Right cardiac atrium (tissue), 5 donors: ENCODE measurements around the gene KIF26A. TPM values are rescaled to one million over a fixed set of nuclear protein-coding genes. Genes with fewer than 3 reads are reported as not detected.

Experiments used
- ATAC-seq, 2 donors: fragments of 200-7000 bp; cut with Tn5 transposase; one replicate each; pipeline versions ENCODE4 v1.8.0 to v1.9.1; 2020; ENCODE audit warnings: moderate library complexity in 2 of 2, mild to moderate bottlenecking in 1 of 2
- DNase-seq, 3 donors: peaks; one replicate each; pipeline ENCODE4 v3.0.0-alpha.2; 2020
- H3K27ac ChIP-seq: one replicate; pipeline ENCODE4 v1.5.1; 2013; ENCODE audit warnings: mild to moderate bottlenecking, low read length, control low read depth, moderate library complexity
- H3K27me3 ChIP-seq: one replicate; pipeline ENCODE4 v1.6.1; 2013; ENCODE audit not compliant: control insufficient read depth, insufficient read depth
- H3K4me1 ChIP-seq: one replicate; pipeline ENCODE4 v1.6.1; 2013; ENCODE audit warnings: low read length; ENCODE audit not compliant: control insufficient read depth, insufficient read depth
- H3K4me3 ChIP-seq: one replicate; pipeline ENCODE4 v1.5.1; 2013; ENCODE audit warnings: low read length, control low read depth
- H3K9me3 ChIP-seq: one replicate; pipeline ENCODE4 v1.6.1; 2013; ENCODE audit warnings: low read length; ENCODE audit not compliant: control insufficient read depth
- WGBS: extraction: QIAGEN DNeasy Blood & Tissue Kit; methylation state at CpG from one replicate; pipeline ENCODE4 v1.1.7; 2013; 5-methylcytosine and 5-hydroxymethylcytosine counted together
- intact Hi-C, 4 donors: fragments of 100-400 bp; cut with DNase I; formaldehyde crosslinking; loops; one replicate each; pipeline versions ENCODE4 v1.11.0 to v1.14.0; 2022 to 2023
- polyA plus RNA-seq: library from polyadenylated mRNA; stranded (reverse); fragments of 200-250 nt; gene quantifications from one replicate; pipeline ENCODE4 v1.2.3, GENCODE V29; 2013
- total RNA-seq, 4 donors: library from RNA; stranded (reverse); fragmentation: NEBNext Ultra II Directional; extraction: Animal tissue kit (Norgen Biotek cat#: 25700); gene quantifications; one replicate each; pipeline ENCODE4 v1.2.1, GENCODE V29; 2021
- donor health status: healthy with polysubstance abuse.
- donor health status: DM: no; HTN: yes; CAD: no.
- donor health status: DM: no; HTN: no; CAD: no.
- donor health status: DM: no; HTN: yes; CAD: no; lungs with severe emphysema.
- donor health status: DM: yes; HTN: yes; CAD: no.

The KIF26A gene
- total and polyA plus RNA-seq, 5 donors = 7.1 to 10.6 (median 9.7) TPM

GRCh38 chr14:104123879-104124278 lies 14.5 kb upstream of the KIF26A start:
- H3K27ac ChIP-seq = no peak overlapping the region
- no peaks in the 10 kb centered on the region for H3K4me1 ChIP-seq
- H3K4me3 ChIP-seq = no peak overlapping the region
- 94% methylated on average over 1 of the region's 1 CpG for WGBS
- H3K9me3 ChIP-seq = no peaks in the 10 kb centered on the region
- ATAC-seq = no peak
- no peaks in the 10 kb centered on the region for H3K27me3 ChIP-seq
- intact Hi-C loops = no loop called here
- DNase-seq = no peak

GRCh38 chr14:104125011-104125410 lies 13.4 kb upstream of the KIF26A start:
- ATAC-seq (no peak), DNase-seq (no peak)
- intact Hi-C loops = no loop called here
- 77% methylated on average over 4 of the region's 4 CpGs for WGBS
- no peaks in the 10 kb centered on the region for H3K27me3 ChIP-seq
- H3K4me1 ChIP-seq = no peaks in the 10 kb centered on the region
- no peak overlapping the region for H3K4me3 ChIP-seq
- no peak overlapping the region for H3K27ac ChIP-seq
- no peaks in the 10 kb centered on the region for H3K9me3 ChIP-seq

GRCh38 chr14:104126753-104127152 lies 11.6 kb upstream of the KIF26A start:
- ATAC-seq (no peak), DNase-seq (peak in 1 of 3 donors; percentile 3)
- no peaks in the 10 kb centered on the region for H3K27me3 ChIP-seq
- no peaks in the 10 kb centered on the region for H3K9me3 ChIP-seq
- 93% methylated on average over 2 of the region's 2 CpGs for WGBS
- H3K4me1 ChIP-seq = no peaks in the 10 kb centered on the region
- H3K27ac ChIP-seq = no peak overlapping the region
- intact Hi-C loops = no loop called here
- no peak overlapping the region for H3K4me3 ChIP-seq

GRCh38 chr14:104128981-104129380 lies 9.4 kb upstream of the KIF26A start:
- ATAC-seq (no peak), DNase-seq (no peak)
- Histone ChIP-seq H3K27me3 (no peaks in the 10 kb centered on the region), H3K9me3 (no peaks in the 10 kb centered on the region), H3K4me1 (no peaks in the 10 kb centered on the region), H3K4me3 (no peak overlapping the region), H3K27ac (no peak overlapping the region)
- WGBS = 92% methylated on average over 1 of the region's 1 CpG
- intact Hi-C loops = no loop called here

- intact Hi-C loops = no loop called here
- Histone ChIP-seq H3K27me3 (no peaks in the 10 kb centered on the region), H3K9me3 (no peaks in the 10 kb centered on the region), H3K27ac (no peak overlapping the region), H3K4me1 (no peaks in the 10 kb centered on the region), H3K4me3 (no peak overlapping the region)
- ATAC-seq (no peak), DNase-seq (no peak)
- WGBS = 94% methylated on average over 1 of the region's 1 CpG
Observed at GRCh38 chr14:104129556-104129955, 8.8 kb upstream of the KIF26A start.

- Histone ChIP-seq H3K4me1 (no peaks in the 10 kb centered on the region), H3K9me3 (no peaks in the 10 kb centered on the region), H3K27ac (no peak overlapping the region), H3K4me3 (no peak overlapping the region), H3K27me3 (no peaks in the 10 kb centered on the region)
- ATAC-seq (peak; percentile 55), DNase-seq (peak; percentile 62 to 88 (median 86))
- intact Hi-C loops = loop anchor here (1.0 to 10.0 kb wide), 8 partner anchors 52 to 514 kb away; no protein-coding TSS in a partner anchor
- 19% methylated on average over 11 of the region's 11 CpGs for WGBS
Observed at GRCh38 chr14:104130974-104131651, 7.3 kb upstream of the KIF26A start.

GRCh38 chr14:104131968-104132732 lies 6.2 kb upstream of the KIF26A start:
- intact Hi-C loops = loop anchor here (1.0 to 10.0 kb wide), 8 partner anchors 53 to 513 kb away; no protein-coding TSS in a partner anchor

GRCh38 chr14:104132981-104133380 lies 5.4 kb upstream of the KIF26A start:
- H3K4me1 ChIP-seq = no peaks in the 10 kb centered on the region
- peak; percentile 11 to 53 (median 19) for DNase-seq
- no peak overlapping the region for H3K27ac ChIP-seq
- H3K4me3 ChIP-seq = no peak overlapping the region
- intact Hi-C loops = loop anchor here in 3 of 4 donors (5.0 to 10.0 kb wide), 5 partner anchors 92 to 512 kb away; no protein-coding TSS in a partner anchor
- H3K9me3 ChIP-seq = no peaks in the 10 kb centered on the region
- no peaks in the 10 kb centered on the region for H3K27me3 ChIP-seq
- 18% methylated on average over 7 of the region's 7 CpGs for WGBS
- no peak for ATAC-seq

More at GRCh38 chr14:104131968-104132732, 6.2 kb upstream of the KIF26A start:
- 77% methylated on average over 23 of the region's 23 CpGs for WGBS
- DNase-seq = peak in 2 of 3 donors; percentile 3 to 33
- H3K9me3 ChIP-seq = no peaks in the 10 kb centered on the region
- ATAC-seq = no peak
- H3K27me3 ChIP-seq = no peaks in the 10 kb centered on the region
- no peaks in the 10 kb centered on the region for H3K4me1 ChIP-seq
- no peak overlapping the region for H3K4me3 ChIP-seq
- no peak overlapping the region for H3K27ac ChIP-seq

- peak; percentile 5 to 35 (median 29) for DNase-seq
- intact Hi-C loops = loop anchor here in 3 of 4 donors (5.0 to 10.0 kb wide), 5 partner anchors 91 to 511 kb away; no protein-coding TSS in a partner anchor
- WGBS = 86% methylated on average over 9 of the region's 9 CpGs
- no peak overlapping the region for H3K27ac ChIP-seq
- ATAC-seq = no peak
- no peaks in the 10 kb centered on the region for H3K4me1 ChIP-seq
- H3K9me3 ChIP-seq = no peaks in the 10 kb centered on the region
- no peak overlapping the region for H3K4me3 ChIP-seq
- no peaks in the 10 kb centered on the region for H3K27me3 ChIP-seq
Observed at GRCh38 chr14:104133496-104133895, 4.9 kb upstream of the KIF26A start.

- no peak overlapping the region for H3K4me3 ChIP-seq
- no peaks in the 10 kb centered on the region for H3K27me3 ChIP-seq
- intact Hi-C loops = loop anchor here in 3 of 4 donors (2.0 to 10.0 kb wide), 6 partner anchors 90 to 510 kb away; no protein-coding TSS in a partner anchor
- H3K9me3 ChIP-seq = no peaks in the 10 kb centered on the region
- H3K27ac ChIP-seq = no peak overlapping the region
- 60% methylated on average over 31 of the region's 31 CpGs for WGBS
- ATAC-seq (no peak), DNase-seq (peak; percentile 13 to 56 (median 43))
- no peaks in the 10 kb centered on the region for H3K4me1 ChIP-seq
Observed at GRCh38 chr14:104134061-104134965, 4.1 kb upstream of the KIF26A start.
